Activated CD4-positive, alpha-beta T cell treated with anti-CD3 and anti-CD28 coated beads, Interleukin-2, amount 10 ng/mL, durations not matched to agents 7 days and 5 days (primary cell): ENCODE data around the gene MCF2L. TPM values are rescaled to one million over a fixed set of nuclear protein-coding genes. Genes with fewer than 3 reads are reported as not detected.

Experiments used
- CTCF ChIA-PET: fragments of 350-600 bp; sonication (Branson Sonifier 250); formaldehyde crosslinking; loops from one replicate; lab custom pipeline; 2021; ENCODE audit warnings: antibody characterized with exemption; lab: Charles Lee
- POLR2A ChIA-PET: fragments of 350-600 bp; sonication (Branson Sonifier 250); formaldehyde crosslinking; loops from one replicate; lab custom pipeline; 2021; ENCODE audit warnings: antibody characterized with exemption; lab: Charles Lee
- DNase-seq: peaks from one replicate; pipeline ENCODE4 v3.0.0-alpha.2; 2020
- H3K27ac Mint-ChIP-seq: one replicate; pipeline ENCODE4 v1.8.0; 2021; ENCODE audit warnings: mild to moderate bottlenecking, moderate library complexity, mixed read lengths
- H3K27me3 Mint-ChIP-seq: one replicate; pipeline ENCODE4 v1.8.0; 2021; ENCODE audit warnings: mixed read lengths
- H3K36me3 Mint-ChIP-seq: one replicate; pipeline ENCODE4 v1.8.0; 2021; ENCODE audit warnings: low read depth, mixed read lengths
- H3K4me1 Mint-ChIP-seq: one replicate; pipeline ENCODE4 v1.8.0; 2021; ENCODE audit warnings: mixed read lengths
- H3K4me3 Mint-ChIP-seq: one replicate; pipeline ENCODE4 v1.8.0; 2021; ENCODE audit warnings: mild to moderate bottlenecking, moderate library complexity, mixed read lengths
- H3K9me3 Mint-ChIP-seq: one replicate; pipeline ENCODE4 v1.8.0; 2021; ENCODE audit warnings: mixed read lengths
- total RNA-seq, 2 experiments: library from RNA; stranded (reverse); gene quantifications; one replicate each; pipeline ENCODE4 v1.2.3, GENCODE V29; 2021

The MCF2L gene
- total RNA-seq, 2 experiments from 2014 or later, result 1.2 to 1.4 TPM

GRCh38 chr13:113013878-113014751 lies 45.1 kb downstream of the MCF2L start:
- POLR2A ChIA-PET, result no interaction called here
- Mint-ChIP-seq H3K36me3 (peaks cover 3% of the 10 kb centered on the region), H3K4me1 (no peaks in the 10 kb centered on the region), H3K4me3 (no peak overlapping the region), H3K27me3 (no peaks in the 10 kb centered on the region), H3K9me3 (peaks cover 4% of the 10 kb centered on the region), H3K27ac (no peak overlapping the region)
- CTCF ChIA-PET, result interaction anchor here (1.6 kb wide), 1 partner anchor 15 kb away, joined by 3 read pairs; no protein-coding TSS in a partner anchor
- DNase-seq, result no peak

GRCh38 chr13:113014752-113015745 lies 46.0 kb downstream of the MCF2L start:
- Mint-ChIP-seq H3K27ac (no peak overlapping the region), H3K4me3 (no peak overlapping the region), H3K27me3 (no peaks in the 10 kb centered on the region), H3K36me3 (peaks cover 3% of the 10 kb centered on the region), H3K4me1 (no peaks in the 10 kb centered on the region), H3K9me3 (peaks cover 4% of the 10 kb centered on the region)
- DNase-seq, result no peak
- CTCF ChIA-PET, result interaction anchor here (1.2 to 1.6 kb wide), 2 partner anchors 14 to 22 kb away, joined by 3 read pairs; no protein-coding TSS in a partner anchor
- POLR2A ChIA-PET, result no interaction called here

GRCh38 chr13:113015826-113016525 lies 47.0 kb downstream of the MCF2L start:
- no peak overlapping the region for H3K4me3 Mint-ChIP-seq
- H3K9me3 Mint-ChIP-seq, result peaks cover 4% of the 10 kb centered on the region
- H3K27me3 Mint-ChIP-seq, result no peaks in the 10 kb centered on the region
- H3K36me3 Mint-ChIP-seq, result peaks cover 3% of the 10 kb centered on the region
- no peak overlapping the region for H3K27ac Mint-ChIP-seq
- POLR2A ChIA-PET, result no interaction called here
- DNase-seq, result no peak
- CTCF ChIA-PET, result interaction anchor here (1.2 kb wide), 1 partner anchor 23 kb away, joined by 3 read pairs; no protein-coding TSS in a partner anchor
- no peaks in the 10 kb centered on the region for H3K4me1 Mint-ChIP-seq

- Mint-ChIP-seq H3K27ac (no peak overlapping the region), H3K36me3 (no peaks in the 10 kb centered on the region), H3K9me3 (no peaks in the 10 kb centered on the region), H3K4me3 (no peak overlapping the region), H3K27me3 (no peaks in the 10 kb centered on the region), H3K4me1 (no peaks in the 10 kb centered on the region)
- POLR2A ChIA-PET, result no interaction called here
- CTCF ChIA-PET, result interaction anchor here (0.9 kb wide), 1 partner anchor 10 kb away, joined by 4 read pairs; no protein-coding TSS in a partner anchor
- no peak for DNase-seq
Observed at GRCh38 chr13:113016526-113017295, 47.7 kb downstream of the MCF2L start.

- ChIA-PET POLR2A (no interaction called here), CTCF (interaction anchor here (1.3 kb wide), 1 partner anchor 11 kb away, joined by 3 read pairs; no protein-coding TSS in a partner anchor)
- H3K27me3 Mint-ChIP-seq, result no peaks in the 10 kb centered on the region
- no peaks in the 10 kb centered on the region for H3K4me1 Mint-ChIP-seq
- H3K36me3 Mint-ChIP-seq, result no peaks in the 10 kb centered on the region
- no peak for DNase-seq
- H3K4me3 Mint-ChIP-seq, result no peak overlapping the region
- H3K27ac Mint-ChIP-seq, result no peak overlapping the region
- no peaks in the 10 kb centered on the region for H3K9me3 Mint-ChIP-seq
Observed at GRCh38 chr13:113017506-113018215, 48.6 kb downstream of the MCF2L start.

GRCh38 chr13:113018676-113019465 lies 49.9 kb downstream of the MCF2L start:
- Mint-ChIP-seq H3K9me3 (no peaks in the 10 kb centered on the region), H3K4me1 (no peaks in the 10 kb centered on the region), H3K4me3 (no peak overlapping the region), H3K27ac (no peak overlapping the region), H3K36me3 (no peaks in the 10 kb centered on the region), H3K27me3 (no peaks in the 10 kb centered on the region)
- ChIA-PET CTCF (interaction anchor here (0.9 to 1.3 kb wide), 3 partner anchors 10 to 347 kb away, joined by 3 read pairs; no protein-coding TSS in a partner anchor), POLR2A (no interaction called here)
- no peak for DNase-seq

GRCh38 chr13:113020323-113021080 lies 51.5 kb downstream of the MCF2L start:
- no peak overlapping the region for H3K27ac Mint-ChIP-seq
- no peaks in the 10 kb centered on the region for H3K36me3 Mint-ChIP-seq
- DNase-seq, result no peak
- CTCF ChIA-PET, result interaction anchor here (0.5 kb wide), 1 partner anchor 183 kb away, joined by 4 read pairs; no protein-coding TSS in a partner anchor
- H3K4me3 Mint-ChIP-seq, result no peak overlapping the region
- POLR2A ChIA-PET, result no interaction called here
- no peaks in the 10 kb centered on the region for H3K4me1 Mint-ChIP-seq
- H3K9me3 Mint-ChIP-seq, result no peaks in the 10 kb centered on the region
- no peaks in the 10 kb centered on the region for H3K27me3 Mint-ChIP-seq

GRCh38 chr13:113021391-113021790 lies 52.4 kb downstream of the MCF2L start:
- no peak for DNase-seq
- H3K9me3 Mint-ChIP-seq, result no peaks in the 10 kb centered on the region
- CTCF ChIA-PET, result no interaction called here
- H3K4me1 Mint-ChIP-seq, result no peaks in the 10 kb centered on the region
- H3K27ac Mint-ChIP-seq, result no peak overlapping the region
- POLR2A ChIA-PET, result no interaction called here
- H3K4me3 Mint-ChIP-seq, result no peak overlapping the region
- no peaks in the 10 kb centered on the region for H3K36me3 Mint-ChIP-seq
- H3K27me3 Mint-ChIP-seq, result no peaks in the 10 kb centered on the region

GRCh38 chr13:113021811-113022210 lies 52.8 kb downstream of the MCF2L start:
- no peak overlapping the region for H3K27ac Mint-ChIP-seq
- H3K9me3 Mint-ChIP-seq, result no peaks in the 10 kb centered on the region
- no peak for DNase-seq
- no peaks in the 10 kb centered on the region for H3K27me3 Mint-ChIP-seq
- H3K4me1 Mint-ChIP-seq, result no peaks in the 10 kb centered on the region
- ChIA-PET POLR2A (no interaction called here), CTCF (no interaction called here)
- no peaks in the 10 kb centered on the region for H3K36me3 Mint-ChIP-seq
- H3K4me3 Mint-ChIP-seq, result no peak overlapping the region

GRCh38 chr13:113022391-113022744 lies 53.4 kb downstream of the MCF2L start:
- DNase-seq, result no peak
- no peaks in the 10 kb centered on the region for H3K4me1 Mint-ChIP-seq

More at GRCh38 chr13:113022391-113022744, 53.4 kb downstream of the MCF2L start:
- no peaks in the 10 kb centered on the region for H3K9me3 Mint-ChIP-seq
- H3K36me3 Mint-ChIP-seq, result no peaks in the 10 kb centered on the region
- CTCF ChIA-PET, result no interaction called here
- POLR2A ChIA-PET, result no interaction called here
- H3K27ac Mint-ChIP-seq, result no peak overlapping the region
- H3K27me3 Mint-ChIP-seq, result no peaks in the 10 kb centered on the region
- no peak overlapping the region for H3K4me3 Mint-ChIP-seq
